Endothelial cell of umbilical vein (primary cell): Measurements from ENCODE around the gene DLST. TPM values are rescaled to one million over a fixed set of nuclear protein-coding genes. Genes with fewer than 3 reads are reported as not detected.
A peak's percentile ranks its signal among the peaks of the same experiment; 100 is the strongest.

Experiments
- BruUV-seq: library from RNA; stranded (reverse); fragments of 400-500 nt; replicated peaks from 2 replicates; lab custom pipeline; 2021; lab: Mats Ljungman, UMichigan
- CTCF ChIA-PET: fragments of 300-600, 350-600 bp; sonication (Branson Sonifier 250); formaldehyde crosslinking; loops from one replicate; lab custom pipeline; 2021; ENCODE audit warnings: antibody characterized with exemption, inconsistent platforms; lab: Charles Lee
- POLR2A ChIA-PET: fragments of 300-600, 350-600 bp; sonication (Branson Sonifier 250); formaldehyde crosslinking; loops from one replicate; lab custom pipeline; 2021; ENCODE audit warnings: antibody characterized with exemption, inconsistent platforms; lab: Charles Lee
- DNase-seq: peaks from one replicate; pipeline ENCODE4 v3.0.0-alpha.2; 2011; ENCODE audit warnings: low read depth, low spot score
- FAIRE-seq: peaks from 2 replicates; lab custom pipeline; 2011; peaks lifted over from hg19 to GRCh38; lab: Jason Lieb, UNC
- H2AFZ ChIP-seq: 2 replicates; pipeline ENCODE4 v1.6.0; 2012; ENCODE audit warnings: low read depth, low read length, control low read depth, inconsistent platforms
- H3K27ac ChIP-seq: 2 replicates; pipeline ENCODE4 v1.5.1; 2011; ENCODE audit warnings: low read depth, mild to moderate bottlenecking, control low read depth, low read length, moderate library complexity; ENCODE audit not compliant: insufficient read depth
- H3K27me3 ChIP-seq, 2 experiments: 2 replicates each; pipeline versions ENCODE4 v1.6.0 to v1.6.1; 2011; ENCODE audit warnings: low read length in 2 of 2, mixed read lengths in 1 of 2; ENCODE audit not compliant: control insufficient read depth in 2 of 2, insufficient read depth in 2 of 2
- H3K36me3 ChIP-seq, 2 experiments: 2 replicates in 1 of 2; 3 replicates in 1 of 2; pipeline ENCODE4 v1.5.1; 2011; ENCODE audit warnings: low read length in 2 of 2, mild to moderate bottlenecking in 1 of 2, moderate library complexity in 1 of 2; ENCODE audit not compliant: control insufficient read depth in 2 of 2, insufficient read depth in 2 of 2; ENCODE audit errors: extremely low read depth in 1 of 2
- H3K4me1 ChIP-seq: 3 replicates; pipeline ENCODE4 v1.5.1; 2011; ENCODE audit warnings: mild to moderate bottlenecking, low read length; ENCODE audit not compliant: control insufficient read depth, insufficient read depth; ENCODE audit errors: extremely low read depth
- H3K4me2 ChIP-seq: 2 replicates; pipeline ENCODE4 v1.6.1; 2011; ENCODE audit warnings: low read length, control low read depth, mixed read lengths; ENCODE audit not compliant: insufficient read depth
- H3K4me3 ChIP-seq, 3 experiments: fragments of 200-600 bp in 1 of 3; sonication (generic), shearing (Covaris generic) in 1 of 3; replicated peaks in 1 of 3; 2 replicates each; pipeline ENCODE4 v1.5.1; 2011 to 2016; ENCODE audit warnings: control low read depth in 3 of 3, low read length in 3 of 3, mild to moderate bottlenecking in 2 of 3, inconsistent platforms in 1 of 3, low read depth in 1 of 3, moderate library complexity in 1 of 3; ENCODE audit not compliant: insufficient read depth in 1 of 3
- H3K79me2 ChIP-seq: 2 replicates; pipeline ENCODE4 v1.6.0; 2012; ENCODE audit warnings: low read length, inconsistent platforms; ENCODE audit not compliant: control insufficient read depth, insufficient read depth
- H3K9ac ChIP-seq: replicated peaks from 2 replicates; pipeline ENCODE3; 2011; ENCODE audit warnings: low read length, control low read depth; ENCODE audit not compliant: insufficient read depth; ENCODE audit errors: extremely low read depth
- H3K9me1 ChIP-seq: replicated peaks from 3 replicates; pipeline ENCODE4 v1.6.0; 2011; ENCODE audit warnings: mild to moderate bottlenecking, low read length; ENCODE audit not compliant: control insufficient read depth, insufficient read depth; ENCODE audit errors: extremely low read depth
- H3K9me3 ChIP-seq: replicated peaks from 2 replicates; pipeline ENCODE4 v1.5.1; 2012; ENCODE audit warnings: low read length, inconsistent platforms; ENCODE audit not compliant: control insufficient read depth, insufficient read depth
- H4K20me1 ChIP-seq: replicated peaks from 2 replicates; pipeline ENCODE3; 2011; ENCODE audit warnings: mild to moderate bottlenecking, low read length; ENCODE audit not compliant: control insufficient read depth, insufficient read depth; ENCODE audit errors: extremely low read depth
- FOS ChIP-seq: IDR thresholded peaks from 2 replicates; pipeline ENCODE4 v1.6.1; 2011; ENCODE audit warnings: mild to moderate bottlenecking, low read length, moderate library complexity, borderline replicate concordance; ENCODE audit not compliant: insufficient read depth
- GATA2 ChIP-seq: IDR thresholded peaks from 2 replicates; pipeline ENCODE4 v1.7.0; 2011; ENCODE audit warnings: low read depth, mild to moderate bottlenecking, moderate library complexity, mixed read lengths, low read length; ENCODE audit not compliant: insufficient read length, insufficient read depth
- JUN ChIP-seq: IDR thresholded peaks from 2 replicates; pipeline ENCODE4 v1.6.1; 2011; ENCODE audit warnings: borderline replicate concordance, low read depth; ENCODE audit not compliant: insufficient read length, insufficient read depth
- MYC ChIP-seq: IDR thresholded peaks from one replicate; pipeline ENCODE4 v1.6.1; 2011; ENCODE audit warnings: mild to moderate bottlenecking, low read depth, low read length
- POLR2A ChIP-seq: IDR thresholded peaks from 2 replicates; pipeline ENCODE4 v1.6.1; 2012; ENCODE audit warnings: low read depth, mild to moderate bottlenecking, control low read depth, low read length
- POLR2AphosphoS5 ChIP-seq: IDR thresholded peaks from 2 replicates; pipeline ENCODE4 v1.6.1; 2012; ENCODE audit warnings: low read depth, mild to moderate bottlenecking, control low read depth, low read length, moderate library complexity; ENCODE audit not compliant: insufficient read depth
- dilution Hi-C: fragments of 300-500 bp; cut with MboI; formaldehyde crosslinking; loops from one replicate; pipeline ENCODE4 v1.15.0; 2019; ENCODE audit warnings: low sequenced_read_pairs; ENCODE audit not compliant: extremely low pct_ligation_motif_present
- intact Hi-C: fragments of 100-400 bp; cut with micrococcal nuclease; formaldehyde crosslinking; loops from one replicate; pipeline ENCODE4 v1.10.0; 2022
- polyA plus RNA-seq, 4 experiments: library from polyadenylated mRNA; depleted of rRNA in 3 of 4; stranded (reverse) in 3 of 4; unstranded in 1 of 4; fragments of >200 nt; gene quantifications; 2 replicates each; pipeline versions ENCODE4 v1.2.1 to v1.2.3, GENCODE V29; 2011 to 2012; ENCODE audit warnings: missing spikeins in 1 of 4
- total RNA-seq: library from RNA; stranded (reverse); gene quantifications from 2 replicates; pipeline ENCODE4 v1.2.3, GENCODE V29; 2021
- TF ChIP-seq, protein P1 (sequence below), 2 donors: IDR thresholded peaks; 1 replicate in 1 of 2; 2 replicates in 1 of 2; pipeline ENCODE4 v1.5.1; 2011; ENCODE audit warnings: low read length in 2 of 2, mild to moderate bottlenecking in 2 of 2, moderate library complexity in 2 of 2, control low read depth in 1 of 2, inconsistent platforms in 1 of 2, low read depth in 1 of 2; ENCODE audit not compliant: insufficient read depth in 1 of 2; ENCODE audit errors: extremely low read depth in 1 of 2

DLST gene
- total and polyA plus RNA-seq, 2 donors (not counting 3 experiments of a cell fraction or from before 2014, with no cell fraction given): 98.4 to 110 TPM

DNA sequence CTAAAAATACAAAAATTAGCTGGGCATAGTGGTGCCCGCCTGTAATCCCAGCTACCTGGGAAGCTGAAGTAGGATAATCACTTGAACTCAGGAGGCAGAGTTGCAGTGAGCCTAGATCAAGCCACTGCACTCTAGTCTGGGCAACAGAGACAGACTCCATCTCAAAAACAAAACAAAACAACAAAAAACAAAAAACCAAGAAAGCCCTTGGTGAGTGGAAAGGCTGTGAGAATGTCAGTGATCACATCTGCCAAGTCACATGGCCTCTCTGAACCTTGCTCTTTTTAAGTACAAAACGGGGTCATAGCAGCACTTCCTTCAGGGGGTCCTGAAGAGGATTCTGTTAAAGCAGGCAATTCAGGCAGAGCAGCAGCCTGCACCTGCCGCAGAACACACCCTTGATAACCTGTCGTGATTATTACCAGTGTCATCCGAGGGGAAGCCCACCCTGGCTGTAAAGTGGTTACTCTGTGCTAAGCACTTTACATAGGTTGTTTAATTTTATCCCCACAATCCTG, 31.7 kb downstream of the DLST start:
- dilution Hi-C loops: no loop called here
- no peaks in the 10 kb centered on the region for H4K20me1 ChIP-seq
- intact Hi-C loops: no loop called here

DNA sequence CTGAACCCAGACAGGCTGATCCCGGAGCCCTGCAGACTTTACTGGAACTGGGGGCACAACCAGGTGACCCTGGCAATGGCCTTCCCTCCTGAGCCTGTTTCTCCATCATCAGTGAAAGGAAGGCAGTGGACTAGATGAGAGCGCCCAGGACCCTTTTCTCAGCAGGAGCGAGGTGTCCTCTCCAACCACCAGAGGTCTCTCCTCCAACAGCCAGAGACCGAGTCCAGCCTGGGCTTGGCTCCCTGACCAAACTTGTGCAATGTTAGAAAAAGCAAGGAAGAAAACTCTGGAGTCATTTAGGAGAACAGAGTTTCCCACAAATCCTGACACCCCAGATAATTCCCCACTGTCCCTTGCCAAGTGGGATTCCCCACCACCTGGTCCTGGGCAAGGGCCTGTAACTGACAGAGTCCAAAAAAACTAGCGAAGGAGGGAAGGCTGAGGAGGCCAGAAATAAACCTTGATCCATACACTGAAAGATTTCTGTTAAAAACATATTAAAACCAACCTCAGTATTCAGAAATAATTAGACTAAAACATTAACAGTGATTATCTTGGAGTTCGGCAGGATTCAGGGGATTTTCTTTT, 32.4 kb downstream of the DLST start:
- DNase-seq (peak; percentile 66), FAIRE-seq (peak; percentile 96)
- H3K36me3 ChIP-seq: no peaks in the 10 kb centered on the region
- H3K4me2 ChIP-seq: no peak overlapping the region
- H3K9me3 ChIP-seq: no peaks in the 10 kb centered on the region
- no peaks in the 10 kb centered on the region for H4K20me1 ChIP-seq
- dilution Hi-C loops (no loop called here), intact Hi-C loops (loop anchor here (1.0 kb wide), 5 partner anchors 9 to 389 kb away; partner anchors contain the start of gene RPS6KL1)
- H2AFZ ChIP-seq: no peak overlapping the region
- BruUV-seq: no TSS peak
- ChIA-PET POLR2A (no interaction called here), CTCF (interaction anchor here (1.1 to 4.5 kb wide), 3 partner anchors 9 to 176 kb away, joined by 3 to 53 read pairs (median 7); partner anchors contain the start of gene RPS6KL1)
- no peak overlapping the region for H3K27ac ChIP-seq
- no peaks in the 10 kb centered on the region for H3K79me2 ChIP-seq
- peaks cover 3% of the 10 kb centered on the region for H3K4me1 ChIP-seq
- TF ChIP-seq POLR2AphosphoS5: no peak
- TF ChIP-seq POLR2A: no peak
- TF ChIP-seq, protein P1, sequence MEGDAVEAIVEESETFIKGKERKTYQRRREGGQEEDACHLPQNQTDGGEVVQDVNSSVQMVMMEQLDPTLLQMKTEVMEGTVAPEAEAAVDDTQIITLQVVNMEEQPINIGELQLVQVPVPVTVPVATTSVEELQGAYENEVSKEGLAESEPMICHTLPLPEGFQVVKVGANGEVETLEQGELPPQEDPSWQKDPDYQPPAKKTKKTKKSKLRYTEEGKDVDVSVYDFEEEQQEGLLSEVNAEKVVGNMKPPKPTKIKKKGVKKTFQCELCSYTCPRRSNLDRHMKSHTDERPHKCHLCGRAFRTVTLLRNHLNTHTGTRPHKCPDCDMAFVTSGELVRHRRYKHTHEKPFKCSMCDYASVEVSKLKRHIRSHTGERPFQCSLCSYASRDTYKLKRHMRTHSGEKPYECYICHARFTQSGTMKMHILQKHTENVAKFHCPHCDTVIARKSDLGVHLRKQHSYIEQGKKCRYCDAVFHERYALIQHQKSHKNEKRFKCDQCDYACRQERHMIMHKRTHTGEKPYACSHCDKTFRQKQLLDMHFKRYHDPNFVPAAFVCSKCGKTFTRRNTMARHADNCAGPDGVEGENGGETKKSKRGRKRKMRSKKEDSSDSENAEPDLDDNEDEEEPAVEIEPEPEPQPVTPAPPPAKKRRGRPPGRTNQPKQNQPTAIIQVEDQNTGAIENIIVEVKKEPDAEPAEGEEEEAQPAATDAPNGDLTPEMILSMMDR (IDR thresholded peaks at IDR 0.05; ENCODE audit: extremely low read depth in 1 of 2, insufficient read depth in 1 of 2, low read depth in 1 of 2, low read length in 2 of 2): peak; percentile 85 to 87
- no peaks in the 10 kb centered on the region for H3K9me1 ChIP-seq
- no peaks in the 10 kb centered on the region for H3K27me3 ChIP-seq
- no peak overlapping the region for H3K4me3 ChIP-seq
- H3K9ac ChIP-seq: no peak overlapping the region

More for the DNA sequence above, 31.7 kb downstream of the DLST start:
- no peak overlapping the region for H3K27ac ChIP-seq
- no peak for TF ChIP-seq JUN
- TF ChIP-seq GATA2: no peak
- TF ChIP-seq POLR2AphosphoS5: no peak
- no peak for TF ChIP-seq MYC
- no peak for TF ChIP-seq FOS
- no peaks in the 10 kb centered on the region for H3K9me1 ChIP-seq
- H3K9me3 ChIP-seq: no peaks in the 10 kb centered on the region
- FAIRE-seq: no peak
- no peak overlapping the region for H2AFZ ChIP-seq
- no TSS peak for BruUV-seq
- peaks cover 7% of the 10 kb centered on the region for H3K4me1 ChIP-seq
- H3K79me2 ChIP-seq: no peaks in the 10 kb centered on the region
- H3K36me3 ChIP-seq: no peaks in the 10 kb centered on the region
- H3K4me3 ChIP-seq: no peak overlapping the region
- no peak for DNase-seq
- CTCF ChIA-PET: interaction anchor here (0.7 to 3.5 kb wide), 2 partner anchors 32 to 175 kb away, joined by 3 to 29 read pairs; no protein-coding TSS in a partner anchor
- POLR2A ChIA-PET: no interaction called here
- H3K4me2 ChIP-seq: no peak overlapping the region
- no peaks in the 10 kb centered on the region for H3K27me3 ChIP-seq
- H3K9ac ChIP-seq: no peak overlapping the region
